ENCODE results near the gene CCDC80.

The CCDC80 gene

DNA sequence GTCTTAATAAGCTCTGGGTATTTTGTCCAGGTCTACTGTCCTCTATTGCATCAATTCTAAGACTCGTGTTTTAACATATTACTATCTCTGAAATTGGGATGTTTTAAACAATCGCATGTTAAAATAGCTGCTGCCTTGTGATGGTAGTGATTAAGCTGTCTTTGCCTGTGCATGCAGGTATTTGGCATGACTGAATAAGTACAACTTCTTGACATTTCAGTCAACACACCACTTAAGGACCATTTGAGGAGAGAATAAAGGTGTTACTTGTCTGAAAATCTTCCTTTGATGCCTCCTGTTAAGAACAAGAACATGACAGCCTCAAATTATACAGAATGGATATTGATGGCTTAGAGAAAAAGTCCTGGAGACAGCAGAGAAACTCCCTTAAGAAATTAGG, 46.1 kb downstream of the CCDC80 start:
- no peak overlapping the region for H3K4me3 ChIP-seq (ENCODE audit: low read length)
- no peak for TF ChIP-seq CTCF (conservative IDR thresholded peaks at IDR 0.05; ENCODE audit: low read length)
- no peak for DNase-seq (ENCODE audit: low read depth)

DNA sequence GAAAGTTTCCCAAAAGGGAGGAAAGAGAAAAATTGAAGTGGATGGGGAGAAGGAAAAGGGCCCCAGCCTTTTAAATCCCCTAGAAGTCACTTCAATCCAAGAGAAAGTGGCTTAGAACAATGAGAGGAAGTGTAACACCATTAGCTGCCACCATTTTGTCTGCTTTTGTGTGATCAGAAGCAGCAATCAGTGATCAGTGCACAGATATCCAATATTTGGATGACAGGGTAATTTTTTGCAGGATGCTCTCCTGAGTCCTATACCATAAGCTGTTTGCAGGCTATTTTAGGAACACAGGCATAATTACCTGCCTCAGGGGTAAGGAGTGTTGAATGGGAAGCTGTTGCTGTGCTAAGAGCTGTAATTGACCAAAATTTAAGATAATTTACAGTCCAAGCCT, 47.7 kb downstream of the CCDC80 start:
- TF ChIP-seq CTCF (conservative IDR thresholded peaks at IDR 0.05; ENCODE audit: low read length): no peak
- no peak for DNase-seq (ENCODE audit: low read depth)
- H3K4me3 ChIP-seq (ENCODE audit: low read length): no peak overlapping the region

GRCh38 chr3:112587336-112587735, 53.6 kb downstream of the CCDC80 start:
- DNase-seq (ENCODE audit: low read depth): no peak
- TF ChIP-seq CTCF (conservative IDR thresholded peaks at IDR 0.05; ENCODE audit: low read length): no peak
- H3K4me3 ChIP-seq (ENCODE audit: low read length): no peak overlapping the region

GRCh38 chr3:112585782-112586181, 55.2 kb downstream of the CCDC80 start:
- no peak for DNase-seq (ENCODE audit: low read depth)
- no peak for TF ChIP-seq CTCF (conservative IDR thresholded peaks at IDR 0.05; ENCODE audit: low read length)
- no peak overlapping the region for H3K4me3 ChIP-seq (ENCODE audit: low read length)

GRCh38 chr3:112583105-112583504, 57.8 kb downstream of the CCDC80 start:
- no peak for TF ChIP-seq CTCF (conservative IDR thresholded peaks at IDR 0.05; ENCODE audit: low read length)
- H3K4me3 ChIP-seq (ENCODE audit: low read length): no peak overlapping the region
- no peak for DNase-seq (ENCODE audit: low read depth)

- TF ChIP-seq CTCF (conservative IDR thresholded peaks at IDR 0.05; ENCODE audit: low read length): peak; percentile 81
- peak; percentile 81 for DNase-seq (ENCODE audit: low read depth)
- no peak overlapping the region for H3K4me3 ChIP-seq (ENCODE audit: low read length)
Measured at GRCh38 chr3:112582244-112582874, 58.6 kb downstream of the CCDC80 start.

DNA sequence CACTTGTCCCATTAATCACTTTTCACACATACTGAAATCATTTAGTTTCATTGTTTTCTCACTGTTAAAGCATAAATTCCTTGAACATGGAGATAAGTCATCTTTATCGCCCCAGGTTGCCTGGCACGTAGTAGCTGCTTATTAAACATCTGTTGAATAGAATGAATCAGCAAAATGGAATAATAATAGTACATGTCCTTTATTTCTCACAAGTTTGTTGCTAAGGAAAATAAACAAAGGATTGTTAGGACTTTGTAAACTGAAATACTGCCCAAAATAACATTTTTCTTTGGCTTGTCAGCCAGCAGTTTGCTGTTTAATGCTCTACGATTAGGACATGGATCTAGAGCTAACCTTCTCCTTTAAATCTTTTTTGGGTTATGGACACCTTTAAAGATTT, 61.2 kb downstream of the CCDC80 start:
- TF ChIP-seq CTCF (conservative IDR thresholded peaks at IDR 0.05; ENCODE audit: low read length): no peak
- peak; percentile 84 for DNase-seq (ENCODE audit: low read depth)
- H3K4me3 ChIP-seq (ENCODE audit: low read length): no peak overlapping the region

Measured in AG10803 (cell line).